HG03064 (cell line): ENCODE data around the gene GPX4.

Experiments
- ATAC-seq: cut with Tn5 transposase; IDR thresholded peaks from one replicate; pipeline ENCODE4 v1.9.1; 2021; ENCODE audit warnings: low read depth; ENCODE audit not compliant: unreplicated experiment

GPX4 gene

DNA sequence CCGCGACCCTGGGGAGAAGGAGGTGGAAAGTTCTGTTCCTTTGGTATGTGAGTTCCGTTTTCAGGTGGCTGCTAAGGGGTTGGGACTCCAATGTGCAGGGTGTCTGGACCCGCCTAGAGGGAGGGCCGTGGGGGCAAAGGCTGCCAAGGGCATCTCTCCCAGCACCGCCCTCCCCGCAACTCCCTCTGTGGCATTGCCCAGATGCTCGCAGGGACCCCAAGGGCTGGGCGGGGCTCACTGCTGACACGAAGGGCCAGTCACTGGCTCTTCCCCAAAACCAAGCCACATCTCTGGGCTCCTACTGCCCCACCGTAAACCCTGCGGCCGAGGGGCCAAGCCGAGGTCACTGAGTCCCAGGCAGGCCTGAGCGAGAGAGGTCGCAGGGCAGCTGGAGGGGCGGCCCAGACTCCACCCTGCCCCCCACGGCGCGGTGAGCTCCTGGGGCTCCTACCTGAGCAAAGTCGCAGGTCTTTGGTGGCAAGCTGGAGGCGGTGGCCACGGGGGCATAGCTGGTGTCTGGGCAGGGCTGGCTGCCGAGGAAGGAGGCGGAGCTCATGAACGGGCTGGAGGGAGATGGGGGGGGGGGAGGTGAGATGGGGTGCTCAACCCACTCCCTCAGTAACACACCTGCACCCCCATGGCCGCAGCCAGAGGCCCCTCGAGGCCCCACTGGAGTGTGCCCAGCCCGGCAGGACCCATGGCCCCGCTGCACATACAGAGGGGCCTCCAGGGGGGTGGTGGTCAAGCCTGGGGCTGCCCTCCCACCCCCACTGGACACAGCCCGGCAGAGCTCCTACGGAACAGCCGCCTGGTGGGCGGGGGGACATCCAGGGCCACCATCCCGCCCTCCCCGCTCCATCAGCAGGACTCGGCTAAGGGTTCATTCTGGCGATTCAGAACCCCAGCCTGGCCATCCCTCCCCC lies 43.3 kb downstream of the GPX4 start:
- ATAC-seq, result no peak

GRCh38 chr19:1147934-1148549 lies 44.2 kb downstream of the GPX4 start:
- no peak for ATAC-seq

- no peak for ATAC-seq
These were observed 45.7 kb downstream of the GPX4 start for GRCh38 chr19:1149259-1150045.

DNA sequence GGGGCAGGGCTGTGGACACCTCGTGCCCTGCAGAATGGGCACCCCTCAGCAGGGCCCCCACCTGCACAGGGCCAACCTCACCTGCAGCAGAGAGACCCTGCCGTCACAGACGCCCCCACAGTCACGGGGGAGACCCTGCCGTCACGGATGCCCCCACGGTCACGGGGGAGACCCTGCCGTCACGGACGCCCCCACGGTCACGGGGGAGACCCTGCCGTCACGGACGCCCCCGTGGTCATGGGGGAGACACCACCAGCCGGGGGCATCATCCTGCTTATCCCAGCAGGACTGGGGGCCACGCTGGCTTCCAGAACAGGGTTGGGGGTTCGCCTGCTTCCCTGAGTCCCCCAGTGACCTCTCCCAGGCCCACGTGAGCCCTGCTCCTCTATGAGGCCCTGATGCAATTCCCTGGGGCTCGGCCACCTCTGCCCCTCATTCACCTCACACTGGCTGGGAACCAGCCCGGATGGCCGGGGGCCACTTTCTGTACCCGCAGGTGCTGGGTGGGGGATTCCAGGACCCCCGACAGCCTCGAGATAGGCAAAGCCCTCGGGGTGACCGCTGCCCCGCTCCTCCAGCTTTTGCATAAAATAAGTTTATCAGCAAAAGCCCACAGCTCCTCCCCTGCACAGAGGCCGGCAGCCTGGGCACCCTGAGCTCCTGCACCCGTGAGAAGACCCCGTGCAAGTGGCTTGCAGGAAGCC lies 46.7 kb downstream of the GPX4 start:
- ATAC-seq, result no peak

GRCh38 chr19:1151037-1151724 lies 47.4 kb downstream of the GPX4 start:
- ATAC-seq, result no peak

DNA sequence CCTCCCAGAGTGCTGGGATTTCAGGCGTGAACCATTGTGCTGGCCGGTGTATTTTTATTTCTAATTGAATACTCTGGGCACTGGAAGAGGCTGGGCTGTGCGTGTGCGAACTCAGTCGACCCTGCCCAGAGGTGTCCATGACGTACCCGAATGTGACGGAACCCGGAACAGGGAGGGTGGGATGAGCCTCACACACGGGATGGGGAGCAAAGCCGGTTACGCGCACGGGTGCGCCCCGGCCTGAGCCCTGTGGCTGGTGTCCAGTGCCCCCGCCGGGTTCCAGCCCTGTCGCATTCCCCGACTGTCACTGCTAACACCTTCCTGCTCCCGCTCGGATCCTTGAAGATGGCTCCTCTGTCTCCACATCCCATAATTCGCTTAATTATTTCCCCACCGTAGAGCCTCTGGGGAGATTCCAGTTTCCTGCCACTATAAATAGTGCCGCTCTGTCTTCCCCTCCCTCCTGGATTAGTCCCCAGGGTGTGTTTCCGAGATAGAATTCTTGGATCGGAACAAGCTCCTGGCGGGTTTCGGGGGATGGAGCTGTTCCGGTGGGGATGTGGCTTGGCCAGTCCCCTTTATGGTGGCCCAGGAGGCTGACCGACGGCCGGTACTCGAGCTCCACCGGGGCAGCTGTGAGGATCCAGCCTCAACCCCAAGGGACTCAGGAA lies 48.3 kb downstream of the GPX4 start:
- ATAC-seq, result no peak

GRCh38 chr19:1153891-1154730 lies 50.3 kb downstream of the GPX4 start:
- no peak for ATAC-seq

- no peak for ATAC-seq
These were observed 51.0 kb downstream of the GPX4 start for GRCh38 chr19:1154731-1155351.

DNA sequence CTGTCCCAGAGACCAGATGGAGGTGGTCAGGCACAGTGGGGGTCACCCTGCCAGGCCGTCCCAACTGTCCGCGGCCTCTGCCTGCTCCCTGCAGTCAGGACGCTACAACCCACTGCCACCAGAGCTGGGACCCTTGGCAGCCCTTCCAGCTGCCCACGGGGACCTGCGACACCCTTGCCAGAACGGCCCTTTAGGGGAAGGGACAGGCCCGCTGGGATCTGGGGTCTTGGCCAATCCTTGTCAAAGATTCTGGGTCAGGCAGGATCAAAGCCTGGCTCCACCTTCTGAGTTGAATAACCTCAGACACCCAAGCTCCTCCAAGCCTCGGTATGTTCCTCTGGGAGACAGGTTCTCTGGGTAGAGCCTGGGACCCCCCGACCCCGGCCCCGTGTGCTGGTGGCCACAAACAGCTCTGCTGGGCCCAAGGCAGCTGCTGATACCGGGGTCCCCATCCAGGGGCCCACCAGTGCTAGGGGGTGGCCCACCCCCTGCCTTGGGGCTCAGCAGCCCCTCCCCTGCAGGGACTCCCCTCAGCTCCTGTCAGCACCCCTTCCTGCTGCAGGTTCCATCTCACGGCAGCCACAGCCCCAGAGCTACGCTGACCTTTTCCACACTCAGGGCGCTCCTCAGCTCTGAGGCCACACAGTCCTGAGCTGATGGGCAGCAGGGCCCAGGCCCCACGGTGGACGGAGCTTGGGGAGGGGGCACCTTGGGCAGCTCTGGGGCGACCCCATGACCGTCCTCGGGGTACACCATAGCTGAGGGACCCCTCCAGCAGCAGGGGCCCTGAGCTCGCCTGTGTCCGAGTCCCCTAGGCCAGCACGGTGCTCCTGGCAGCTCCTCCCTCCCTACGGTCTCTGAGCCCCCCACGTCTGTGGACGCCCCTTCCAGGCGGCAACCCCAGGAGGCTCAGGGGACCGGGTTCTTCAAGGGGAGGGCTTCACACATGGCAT lies 51.8 kb downstream of the GPX4 start:
- ATAC-seq, result no peak
